Neural cell (in vitro differentiated cells): ENCODE results near the gene MAGI1. TPM values are rescaled to one million over a fixed set of nuclear protein-coding genes. Genes with fewer than 3 reads are reported as not detected.

Source experiments
- H2AFZ ChIP-seq: fragments of 200-600, 300-800 bp; sonication (generic), shearing (Covaris generic); 2 replicates; pipeline ENCODE4 v1.6.0; 2014; ENCODE audit warnings: low read depth, mild to moderate bottlenecking, antibody characterized with exemption, low read length, moderate library complexity
- H3F3A ChIP-seq: fragments of 200-600 bp; shearing (Covaris generic); 2 replicates; pipeline ENCODE4 v1.6.1; 2016; ENCODE audit warnings: mild to moderate bottlenecking, moderate library complexity, mixed read lengths, antibody characterized with exemption, low read length; ENCODE audit not compliant: insufficient read depth, poor library complexity, severe bottlenecking
- H3K27ac ChIP-seq: fragments of 200-600, 300-800 bp; sonication (generic), shearing (Covaris generic); 2 replicates; pipeline ENCODE4 v1.5.1; 2014; ENCODE audit warnings: mild to moderate bottlenecking, low read length, moderate library complexity
- H3K27me3 ChIP-seq: fragments of 300-800, 200-600 bp; sonication (generic), shearing (Covaris generic); 2 replicates; pipeline ENCODE4 v1.6.0; 2014; ENCODE audit warnings: mild to moderate bottlenecking, low read depth, low read length, moderate library complexity; ENCODE audit not compliant: insufficient read depth
- H3K36me3 ChIP-seq: fragments of 300-800, 200-600 bp; sonication (generic), shearing (Covaris generic); 2 replicates; pipeline ENCODE4 v1.5.1; 2014; ENCODE audit warnings: mild to moderate bottlenecking, antibody characterized with exemption, low read length, moderate library complexity; ENCODE audit not compliant: insufficient read depth
- H3K4me2 ChIP-seq: fragments of 300-800, 200-600 bp; sonication (generic), shearing (Covaris generic); 2 replicates; pipeline ENCODE4 v1.6.0; 2014; ENCODE audit warnings: mild to moderate bottlenecking, low read length
- H3K4me3 ChIP-seq: fragments of 300-800, 200-600 bp; sonication (generic), shearing (Covaris generic); 2 replicates; pipeline ENCODE4 v1.5.1; 2014; ENCODE audit warnings: mild to moderate bottlenecking, low read length, moderate library complexity
- H3K79me2 ChIP-seq: fragments of 200-600 bp; shearing (Covaris generic); replicated peaks from 2 replicates; pipeline ENCODE4 v1.6.0; 2014; ENCODE audit warnings: mild to moderate bottlenecking, low read length, moderate library complexity; ENCODE audit not compliant: insufficient read depth
- H3K9ac ChIP-seq: fragments of 300-800, 200-600 bp; sonication (generic), shearing (Covaris generic); 2 replicates; pipeline ENCODE4 v1.6.1; 2016; ENCODE audit warnings: mild to moderate bottlenecking, low read length, mixed read lengths
- H3K9me2 ChIP-seq: fragments of 200-600 bp; shearing (Covaris generic); 2 replicates; pipeline ENCODE4 v1.6.1; 2016; ENCODE audit warnings: mild to moderate bottlenecking, low read length, mixed read lengths; ENCODE audit not compliant: insufficient read depth
- H3K9me3 ChIP-seq: fragments of 200-600, 300-800 bp; sonication (generic), shearing (Covaris generic); 2 replicates; pipeline ENCODE4 v1.6.1; 2016; ENCODE audit warnings: mild to moderate bottlenecking, mixed run types, low read length, moderate library complexity, mixed read lengths
- H4K20me1 ChIP-seq: fragments of 200-600 bp; shearing (Covaris generic); 2 replicates; pipeline ENCODE4 v1.6.1; 2016; ENCODE audit warnings: mild to moderate bottlenecking, mixed run types; ENCODE audit not compliant: insufficient read depth
- EP300 ChIP-seq: fragments of 450-650 bp; conservative IDR thresholded peaks from 2 replicates; pipeline ENCODE4 v1.6.1; 2014; ENCODE audit warnings: antibody characterized with exemption, mild to moderate bottlenecking, moderate library complexity; ENCODE audit not compliant: poor library complexity, severe bottlenecking
- EZH2 ChIP-seq: fragments of 200-600, 300-800 bp; shearing (Covaris generic), sonication (generic); IDR thresholded peaks from 2 replicates; pipeline ENCODE4 v1.6.1; 2014; ENCODE audit warnings: antibody characterized with exemption, low read length, borderline replicate concordance, mild to moderate bottlenecking; ENCODE audit not compliant: insufficient read depth, poor library complexity, severe bottlenecking
- MXI1 ChIP-seq: fragments of 450-650 bp; conservative IDR thresholded peaks from 2 replicates; pipeline ENCODE4 v1.6.1; 2014; ENCODE audit warnings: antibody characterized with exemption, mild to moderate bottlenecking; ENCODE audit not compliant: poor library complexity, severe bottlenecking
- POLR2AphosphoS5 ChIP-seq: IDR thresholded peaks from 2 replicates; pipeline ENCODE4 v1.6.1; 2012
- RAD21 ChIP-seq: fragments of 450-650 bp; conservative IDR thresholded peaks from 2 replicates; pipeline ENCODE4 v1.6.1; 2014; ENCODE audit warnings: antibody characterized with exemption, mild to moderate bottlenecking, moderate library complexity
- SMC3 ChIP-seq: fragments of 450-650 bp; conservative IDR thresholded peaks from 2 replicates; pipeline ENCODE4 v1.6.1; 2014; ENCODE audit warnings: antibody characterized with exemption, mild to moderate bottlenecking, moderate library complexity; ENCODE audit not compliant: poor library complexity
- TAF1 ChIP-seq: IDR thresholded peaks from 2 replicates; pipeline ENCODE4 v1.6.1; 2012; ENCODE audit warnings: low read depth
- polyA plus RNA-seq: library from polyadenylated mRNA; depleted of rRNA; stranded (reverse); fragments of >200 nt; gene quantifications from 2 replicates; pipeline ENCODE4 v1.2.3, GENCODE V29; 2014
- TF ChIP-seq, protein P1 (sequence below): IDR thresholded peaks from 2 replicates; pipeline ENCODE4 v1.6.1; 2012; ENCODE audit warnings: borderline replicate concordance
- TF ChIP-seq, protein P2 (sequence below): fragments of 450-650 bp; IDR thresholded peaks from 2 replicates; pipeline ENCODE4 v1.5.1; 2014; ENCODE audit warnings: antibody characterized with exemption, mild to moderate bottlenecking, moderate library complexity; ENCODE audit not compliant: poor library complexity, severe bottlenecking

MAGI1 gene
- polyA plus RNA-seq, 1 donor from 2014 or later: 44.7 TPM

DNA sequence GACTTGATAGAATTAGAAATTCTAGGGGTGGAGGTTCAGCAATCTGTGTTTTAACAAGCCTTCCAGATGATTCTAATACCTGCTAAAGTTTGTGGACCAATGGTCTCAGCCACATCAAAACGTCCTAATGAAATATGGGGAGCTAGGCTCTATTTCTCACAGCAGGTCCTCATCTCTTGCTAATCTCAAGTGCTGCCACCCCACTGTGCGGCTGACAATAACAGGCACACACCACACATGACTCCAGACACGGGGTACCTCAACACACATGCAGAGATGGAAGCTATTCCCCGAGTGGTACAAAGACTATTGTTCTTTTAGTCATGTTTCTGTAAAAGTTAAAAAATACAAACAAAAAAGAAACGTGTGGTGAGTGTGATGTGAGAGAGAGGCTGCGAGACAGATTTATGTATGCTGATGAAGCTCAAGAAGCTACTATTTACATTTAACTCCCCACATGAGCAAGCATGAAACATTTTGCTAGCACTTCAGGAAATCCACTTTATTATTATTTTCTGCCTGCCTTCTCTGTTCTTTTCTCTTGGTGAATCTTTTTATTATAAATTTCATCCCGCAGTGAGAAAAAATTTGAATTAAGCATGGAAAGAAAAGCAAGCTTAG lies 405.6 kb downstream of the MAGI1 start:
- Histone ChIP-seq H4K20me1 (no peaks in the 10 kb centered on the region), H3K27ac (no peak overlapping the region), H2AFZ (no peak overlapping the region), H3K36me3 (no peaks in the 10 kb centered on the region), H3K4me2 (no peak overlapping the region), H3K9me3 (no peaks in the 10 kb centered on the region), H3K9ac (no peak overlapping the region), H3K4me3 (no peak overlapping the region), H3K27me3 (no peaks in the 10 kb centered on the region), H3K9me2 (no peaks in the 10 kb centered on the region), H3K79me2 (no peaks in the 10 kb centered on the region), H3F3A (no peaks in the 10 kb centered on the region)
- TF ChIP-seq EZH2 (no peak), MXI1 (no peak), EP300 (no peak), SMC3 (no peak), POLR2AphosphoS5 (no peak), RAD21 (no peak), TAF1 (no peak)
- TF ChIP-seq, protein P1, sequence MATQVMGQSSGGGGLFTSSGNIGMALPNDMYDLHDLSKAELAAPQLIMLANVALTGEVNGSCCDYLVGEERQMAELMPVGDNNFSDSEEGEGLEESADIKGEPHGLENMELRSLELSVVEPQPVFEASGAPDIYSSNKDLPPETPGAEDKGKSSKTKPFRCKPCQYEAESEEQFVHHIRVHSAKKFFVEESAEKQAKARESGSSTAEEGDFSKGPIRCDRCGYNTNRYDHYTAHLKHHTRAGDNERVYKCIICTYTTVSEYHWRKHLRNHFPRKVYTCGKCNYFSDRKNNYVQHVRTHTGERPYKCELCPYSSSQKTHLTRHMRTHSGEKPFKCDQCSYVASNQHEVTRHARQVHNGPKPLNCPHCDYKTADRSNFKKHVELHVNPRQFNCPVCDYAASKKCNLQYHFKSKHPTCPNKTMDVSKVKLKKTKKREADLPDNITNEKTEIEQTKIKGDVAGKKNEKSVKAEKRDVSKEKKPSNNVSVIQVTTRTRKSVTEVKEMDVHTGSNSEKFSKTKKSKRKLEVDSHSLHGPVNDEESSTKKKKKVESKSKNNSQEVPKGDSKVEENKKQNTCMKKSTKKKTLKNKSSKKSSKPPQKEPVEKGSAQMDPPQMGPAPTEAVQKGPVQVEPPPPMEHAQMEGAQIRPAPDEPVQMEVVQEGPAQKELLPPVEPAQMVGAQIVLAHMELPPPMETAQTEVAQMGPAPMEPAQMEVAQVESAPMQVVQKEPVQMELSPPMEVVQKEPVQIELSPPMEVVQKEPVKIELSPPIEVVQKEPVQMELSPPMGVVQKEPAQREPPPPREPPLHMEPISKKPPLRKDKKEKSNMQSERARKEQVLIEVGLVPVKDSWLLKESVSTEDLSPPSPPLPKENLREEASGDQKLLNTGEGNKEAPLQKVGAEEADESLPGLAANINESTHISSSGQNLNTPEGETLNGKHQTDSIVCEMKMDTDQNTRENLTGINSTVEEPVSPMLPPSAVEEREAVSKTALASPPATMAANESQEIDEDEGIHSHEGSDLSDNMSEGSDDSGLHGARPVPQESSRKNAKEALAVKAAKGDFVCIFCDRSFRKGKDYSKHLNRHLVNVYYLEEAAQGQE: no peak
- TF ChIP-seq, protein P2, sequence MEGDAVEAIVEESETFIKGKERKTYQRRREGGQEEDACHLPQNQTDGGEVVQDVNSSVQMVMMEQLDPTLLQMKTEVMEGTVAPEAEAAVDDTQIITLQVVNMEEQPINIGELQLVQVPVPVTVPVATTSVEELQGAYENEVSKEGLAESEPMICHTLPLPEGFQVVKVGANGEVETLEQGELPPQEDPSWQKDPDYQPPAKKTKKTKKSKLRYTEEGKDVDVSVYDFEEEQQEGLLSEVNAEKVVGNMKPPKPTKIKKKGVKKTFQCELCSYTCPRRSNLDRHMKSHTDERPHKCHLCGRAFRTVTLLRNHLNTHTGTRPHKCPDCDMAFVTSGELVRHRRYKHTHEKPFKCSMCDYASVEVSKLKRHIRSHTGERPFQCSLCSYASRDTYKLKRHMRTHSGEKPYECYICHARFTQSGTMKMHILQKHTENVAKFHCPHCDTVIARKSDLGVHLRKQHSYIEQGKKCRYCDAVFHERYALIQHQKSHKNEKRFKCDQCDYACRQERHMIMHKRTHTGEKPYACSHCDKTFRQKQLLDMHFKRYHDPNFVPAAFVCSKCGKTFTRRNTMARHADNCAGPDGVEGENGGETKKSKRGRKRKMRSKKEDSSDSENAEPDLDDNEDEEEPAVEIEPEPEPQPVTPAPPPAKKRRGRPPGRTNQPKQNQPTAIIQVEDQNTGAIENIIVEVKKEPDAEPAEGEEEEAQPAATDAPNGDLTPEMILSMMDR: no peak

DNA sequence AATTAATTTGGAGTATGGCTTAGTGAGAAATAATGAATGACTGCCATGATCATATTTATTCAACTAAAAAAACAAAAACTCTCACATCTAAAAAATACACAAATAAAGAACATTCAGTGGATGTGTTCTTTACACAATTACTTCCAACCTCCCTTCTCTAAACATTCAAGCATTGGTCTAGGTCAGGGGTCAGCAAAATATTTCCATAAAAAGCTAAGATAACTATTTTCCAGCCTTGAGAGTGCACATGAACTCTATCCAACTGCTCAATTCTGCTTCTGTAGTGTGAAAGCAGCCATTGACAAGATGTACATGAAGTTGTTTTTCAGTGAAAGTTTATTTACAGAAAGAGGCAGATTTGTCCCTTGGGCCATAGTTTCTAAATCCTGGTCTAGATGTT lies 406.3 kb downstream of the MAGI1 start:
- no peak for TF ChIP-seq EP300
- TF ChIP-seq MXI1: no peak
- no peak for TF ChIP-seq RAD21
- no peak for TF ChIP-seq POLR2AphosphoS5
- TF ChIP-seq EZH2: no peak
- TF ChIP-seq, protein P2: no peak
- TF ChIP-seq SMC3: no peak
- TF ChIP-seq, protein P1: no peak
- TF ChIP-seq TAF1: no peak
- Histone ChIP-seq H3K79me2 (no peaks in the 10 kb centered on the region), H3K9me3 (no peaks in the 10 kb centered on the region), H3F3A (no peaks in the 10 kb centered on the region), H3K4me2 (no peak overlapping the region), H3K9ac (no peak overlapping the region), H2AFZ (no peak overlapping the region), H3K27ac (no peak overlapping the region), H3K9me2 (no peaks in the 10 kb centered on the region), H3K4me3 (no peak overlapping the region), H3K36me3 (no peaks in the 10 kb centered on the region), H3K27me3 (no peaks in the 10 kb centered on the region), H4K20me1 (no peaks in the 10 kb centered on the region)
